Fibroblast of the conjunctiva (primary cell): Measurements from ENCODE around the gene CD47.
A peak's percentile ranks its signal among the peaks of the same experiment; 100 is the strongest.

ENCODE experiments used
- DNase-seq: peaks from one replicate; pipeline ENCODE4 v3.0.0-alpha.2; 2010; ENCODE audit warnings: low read depth

CD47 gene

DNA sequence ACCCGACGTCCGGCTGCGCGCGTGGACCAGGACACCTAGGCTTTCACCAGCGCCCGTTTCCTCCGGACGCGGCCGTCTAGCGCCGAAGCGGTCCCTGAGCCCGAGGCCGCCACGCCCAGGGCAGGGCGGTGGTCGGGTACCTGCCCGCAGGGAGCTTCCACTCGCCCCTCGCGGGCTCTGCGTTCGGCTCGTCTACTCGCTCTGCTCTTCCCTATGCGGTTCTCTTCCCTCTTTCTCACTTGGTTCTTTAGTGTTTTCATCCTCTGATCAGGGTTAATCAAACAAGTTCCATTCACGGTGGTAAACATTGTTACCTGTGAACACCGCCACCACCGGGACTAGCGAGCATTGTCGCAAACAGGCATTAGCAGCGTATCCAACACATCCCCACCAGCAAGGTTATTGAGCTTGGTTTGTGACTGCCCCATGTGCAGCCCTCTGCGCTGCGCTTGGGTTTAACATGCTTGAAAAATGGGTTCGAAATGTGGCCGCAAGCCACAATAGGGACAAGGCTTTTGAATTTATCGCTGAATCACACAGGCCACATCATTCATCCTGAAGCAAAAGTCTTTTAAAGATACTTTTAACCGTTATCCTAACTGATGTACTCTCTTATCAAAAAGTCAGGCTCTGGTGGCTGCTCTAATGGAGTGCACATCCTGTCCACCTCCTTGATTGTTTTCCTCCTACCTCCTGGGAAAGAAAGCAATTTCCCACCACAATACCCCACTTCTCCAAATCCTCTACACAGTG is 843 bp upstream of the CD47 start:
- no peak for DNase-seq

DNA sequence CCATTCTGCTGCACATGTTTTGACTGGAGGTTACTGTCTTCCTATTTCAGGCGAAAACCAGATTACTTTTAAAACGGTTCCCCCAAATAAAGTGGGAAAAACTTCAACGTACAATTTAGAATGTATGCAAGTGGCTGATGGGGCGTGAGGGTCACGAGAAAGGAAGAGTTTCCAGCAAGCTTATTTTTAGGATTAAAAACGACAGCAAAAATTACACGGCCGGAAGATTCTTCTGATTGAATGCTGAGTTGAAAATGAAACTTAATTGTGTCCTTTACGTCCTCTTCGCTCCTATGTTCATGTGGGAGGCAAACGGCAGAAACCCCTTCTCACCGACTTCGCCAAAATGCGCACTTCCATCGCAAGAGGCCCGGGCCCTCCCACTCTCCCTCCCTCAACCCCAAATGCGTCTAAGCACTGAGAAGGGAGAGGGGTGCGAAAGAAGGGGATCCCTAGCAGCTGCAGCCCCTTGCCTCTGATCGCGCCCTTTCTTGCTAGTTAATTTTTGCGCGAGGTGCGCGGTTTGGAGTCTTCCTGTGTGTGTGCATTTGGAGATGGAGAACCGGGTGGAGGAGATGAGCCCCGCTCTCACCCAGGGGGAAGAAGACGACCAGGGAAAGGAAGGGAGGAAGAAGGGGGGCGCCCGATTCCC is 656 bp downstream of the CD47 start:
- no peak for DNase-seq

DNA sequence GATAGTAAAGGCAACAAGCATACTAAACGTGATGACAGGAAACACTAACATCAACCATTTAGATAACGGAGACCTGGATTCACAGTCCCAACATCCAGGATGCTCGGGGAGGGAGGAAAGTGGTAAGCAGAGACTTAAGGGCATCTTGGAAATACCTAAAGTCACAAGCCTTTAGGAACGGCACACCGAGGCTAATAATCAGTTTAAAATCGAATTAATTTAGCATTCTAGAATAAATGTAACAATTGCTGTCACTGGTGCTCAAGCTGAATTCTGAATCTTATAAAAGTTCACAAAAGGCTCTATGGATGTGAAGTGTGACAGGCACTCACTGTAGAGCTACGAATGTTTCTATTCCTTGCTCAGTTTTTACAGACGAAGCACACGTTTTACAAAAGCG is 1.3 kb downstream of the CD47 start:
- DNase-seq, result no peak

DNA sequence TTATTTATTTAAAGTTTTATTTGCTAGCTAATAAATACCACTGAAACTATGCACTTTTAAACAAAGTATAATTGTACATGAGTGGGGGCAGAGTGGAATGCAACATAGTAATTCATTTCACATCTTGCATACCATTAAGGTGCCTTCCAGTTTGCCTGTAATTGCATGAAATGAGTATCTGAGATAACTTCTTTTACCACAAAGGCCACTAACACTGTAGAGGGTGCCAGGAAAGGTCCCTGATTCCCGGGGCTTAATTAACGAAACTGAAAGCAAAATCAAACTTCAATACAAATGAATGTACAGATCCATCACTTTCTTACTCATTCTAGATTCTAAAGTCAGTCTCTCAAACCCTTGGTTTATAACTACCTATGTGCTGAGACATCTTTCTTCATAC is 2.1 kb downstream of the CD47 start:
- no peak for DNase-seq

DNA sequence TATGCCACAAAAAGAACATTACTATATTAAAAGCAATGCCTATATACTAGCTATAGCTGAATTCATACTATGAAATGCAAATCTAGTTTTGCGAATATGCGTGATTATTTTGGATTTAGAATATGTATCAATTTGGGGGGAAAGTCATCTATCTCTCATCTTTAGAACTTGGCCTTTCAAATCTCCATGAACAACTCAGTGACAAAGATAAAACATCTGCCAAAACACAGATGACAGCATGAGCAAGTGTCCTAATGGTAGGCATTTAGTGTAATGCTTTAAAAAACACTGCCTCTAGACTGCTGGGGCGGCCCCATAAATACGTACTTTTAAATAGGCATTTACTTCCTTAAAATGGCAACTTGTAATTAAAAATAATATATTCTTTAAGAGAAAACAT is 2.7 kb downstream of the CD47 start:
- no peak for DNase-seq

DNA sequence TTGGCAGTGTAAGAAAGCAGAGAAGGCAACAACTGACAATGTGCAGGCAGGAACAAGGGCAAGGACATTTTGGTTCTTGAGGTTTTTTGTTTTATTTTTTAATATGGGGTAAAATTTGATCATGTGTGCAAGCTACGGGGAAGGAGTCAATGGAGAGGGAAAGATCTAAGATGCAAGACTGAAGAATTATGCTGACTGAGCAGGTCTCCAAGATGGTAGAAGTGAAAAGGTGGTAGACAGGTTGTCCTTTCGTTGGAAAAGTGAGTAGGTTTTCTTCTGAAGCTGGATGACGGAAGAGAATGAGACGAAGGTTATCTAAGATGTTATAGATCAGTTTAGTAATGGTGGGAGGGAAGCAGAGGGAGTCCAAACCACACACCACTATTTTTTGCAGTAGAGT is 4.2 kb downstream of the CD47 start:
- no peak for DNase-seq

DNA sequence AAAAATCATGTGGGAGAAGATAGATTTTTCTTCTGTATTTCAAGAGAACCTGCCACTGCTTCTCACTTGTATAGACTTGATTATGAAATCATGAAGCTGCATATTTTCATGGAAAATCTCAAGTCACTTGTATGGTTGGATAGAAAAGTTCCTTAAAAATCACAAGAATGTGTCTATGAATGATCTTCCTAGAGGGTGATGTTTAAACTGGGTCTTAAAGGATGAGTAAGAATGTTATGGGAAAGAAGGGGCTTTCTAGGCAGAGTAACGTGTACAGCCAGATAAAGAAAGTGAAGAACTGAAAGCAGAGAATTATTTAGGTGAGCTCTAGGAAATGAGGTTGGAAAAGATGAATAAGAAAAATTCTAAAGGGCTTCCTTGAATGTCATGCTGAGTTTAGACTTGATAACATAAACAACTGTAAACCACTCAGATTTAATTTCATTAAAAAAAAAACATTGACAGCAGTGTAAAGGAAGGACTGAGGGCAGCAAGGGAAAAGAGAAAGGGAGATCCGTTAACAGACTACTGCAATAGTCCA is 5.0 kb downstream of the CD47 start:
- no peak for DNase-seq

DNA sequence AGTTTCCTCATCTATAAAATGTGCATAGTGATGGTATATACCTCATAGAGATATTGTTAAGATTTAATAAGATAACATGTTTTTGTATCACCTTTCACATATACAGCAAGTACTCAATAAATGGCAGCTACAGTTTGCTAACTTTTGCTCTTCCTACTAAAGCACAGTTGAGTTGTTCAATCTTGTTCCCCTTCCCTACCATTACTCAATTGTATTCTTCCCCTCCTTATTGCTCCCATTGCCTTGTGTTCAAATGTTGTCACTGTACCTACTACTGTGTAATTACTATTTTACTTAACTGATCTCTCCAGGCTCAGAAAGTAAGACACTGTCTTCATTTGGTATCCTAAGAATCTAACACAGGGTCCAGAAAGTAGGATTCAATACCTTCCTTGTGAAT is 5.5 kb downstream of the CD47 start:
- DNase-seq, result no peak

DNA sequence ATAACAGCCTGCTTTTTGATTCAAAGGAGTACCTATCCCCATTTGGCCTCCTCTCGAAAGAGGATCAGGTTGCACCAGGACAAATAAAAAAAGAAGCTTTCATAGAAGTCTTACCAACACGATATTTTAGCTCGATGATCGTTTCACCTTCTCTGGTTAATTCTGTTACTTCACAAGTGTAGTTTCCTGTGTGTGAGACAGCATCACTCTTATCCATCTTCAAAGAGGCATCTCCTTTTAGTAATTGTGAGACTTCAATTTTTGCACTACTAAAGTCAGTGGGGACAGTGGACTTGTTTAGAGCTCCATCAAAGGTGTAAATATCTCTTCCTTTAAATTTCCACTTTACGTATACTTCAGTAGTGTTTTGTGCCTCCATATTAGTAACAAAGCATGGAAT is 11.0 kb downstream of the CD47 start:
- DNase-seq, result no peak

DNA sequence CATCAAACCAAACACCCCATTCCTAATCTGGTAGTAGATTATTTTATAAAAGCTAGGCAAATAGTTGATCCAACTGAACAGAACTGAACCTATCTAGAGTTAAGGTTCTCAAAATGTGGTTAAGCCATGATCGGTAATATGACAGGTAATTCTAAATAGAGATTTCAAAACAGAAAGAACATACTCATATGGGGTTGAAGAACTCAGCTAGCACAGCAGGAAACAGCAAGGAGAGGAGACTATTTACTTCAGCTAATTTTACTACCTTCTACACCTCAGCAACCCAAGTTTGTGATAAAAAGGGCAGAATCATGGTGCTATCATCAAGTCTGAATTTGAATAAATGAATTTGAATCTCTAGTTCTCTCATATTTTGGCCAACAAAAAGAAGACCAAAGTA is 11.8 kb downstream of the CD47 start:
- DNase-seq, result no peak

DNA sequence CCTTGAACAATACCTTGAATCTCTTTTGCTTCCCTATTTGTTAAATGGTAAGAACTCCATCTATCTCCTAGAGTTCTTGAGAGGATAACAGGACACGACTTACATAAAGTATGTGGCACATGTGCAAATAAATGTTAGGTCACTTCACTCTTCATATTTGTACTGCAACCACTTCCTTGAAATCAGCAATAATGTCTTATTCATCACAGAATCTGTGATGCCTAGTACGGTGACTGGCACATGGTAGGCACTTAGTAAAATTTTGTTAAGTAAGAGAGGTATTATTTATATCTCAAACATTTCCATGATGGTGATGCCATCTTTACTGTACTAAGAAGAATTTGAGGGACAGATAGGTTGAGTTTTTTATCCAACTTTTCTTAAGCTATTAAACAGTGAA is 14.3 kb downstream of the CD47 start:
- no peak for DNase-seq

DNA sequence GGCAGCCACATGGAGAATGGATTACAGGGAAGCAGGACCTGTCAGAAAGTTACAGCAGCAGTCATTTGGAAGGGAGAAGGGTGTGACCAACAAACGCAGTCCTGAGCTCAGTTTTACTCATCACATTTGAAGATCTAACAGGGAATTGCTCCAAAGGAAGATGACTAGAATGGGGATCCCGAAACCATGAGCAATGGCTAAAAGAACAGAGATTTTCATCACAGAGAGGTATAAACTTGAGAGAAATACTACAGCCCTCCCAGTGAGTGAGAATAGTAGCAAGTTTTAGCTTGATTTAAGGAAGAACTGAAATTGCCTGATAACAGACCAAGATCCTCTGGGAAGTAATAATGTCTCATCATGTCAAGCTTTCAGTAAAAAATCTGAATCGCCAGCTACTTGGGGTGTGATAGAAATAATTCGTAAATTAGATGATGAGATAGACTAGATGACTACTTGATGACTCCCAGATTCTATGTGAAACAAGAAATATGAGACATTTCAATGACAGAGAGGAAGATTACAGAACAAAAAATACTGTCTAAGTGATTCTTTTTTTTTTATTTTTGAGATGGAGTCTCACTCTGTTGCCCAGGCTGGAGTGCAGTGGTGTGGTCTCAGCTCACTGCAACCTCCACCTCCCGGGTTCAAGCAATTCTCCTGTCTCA is 16.9 kb downstream of the CD47 start:
- DNase-seq, result no peak

DNA sequence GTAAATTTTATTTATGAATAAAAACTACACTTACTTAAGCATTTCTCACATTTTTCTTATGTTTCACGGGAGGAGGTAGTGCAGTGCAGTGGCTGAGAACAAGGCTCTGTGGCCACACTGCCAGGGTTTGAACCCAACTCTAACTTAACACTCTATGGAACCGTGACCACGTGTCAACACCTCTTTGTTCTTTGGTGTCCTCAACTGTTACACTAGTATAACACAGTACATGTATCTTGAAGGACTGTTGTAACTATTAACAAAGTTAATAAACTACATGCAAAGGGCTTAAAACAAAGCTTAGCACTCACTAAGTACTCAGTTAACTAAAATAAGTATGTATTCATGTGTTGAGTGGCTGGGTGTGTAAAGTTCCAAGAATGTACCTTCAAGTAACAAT is 19.5 kb downstream of the CD47 start:
- DNase-seq, result no peak

DNA sequence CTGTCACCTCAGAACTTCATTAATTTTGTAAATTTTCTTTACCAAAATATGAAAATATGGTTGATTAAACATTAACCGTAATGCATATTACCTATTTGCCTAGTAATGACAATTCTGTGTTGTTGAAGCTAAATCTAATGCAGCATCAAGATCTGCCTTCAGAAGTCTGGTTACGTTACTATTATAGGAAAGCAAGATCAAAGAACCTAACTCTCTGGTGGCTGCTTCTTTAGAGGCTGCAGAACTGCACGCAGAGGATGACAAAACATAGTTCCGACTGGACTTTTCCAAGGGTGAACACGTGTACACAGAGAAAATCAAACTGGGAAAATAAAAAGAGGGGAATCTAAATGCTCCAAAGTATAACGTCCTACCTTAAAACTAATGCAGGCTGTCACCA is 20.5 kb downstream of the CD47 start:
- no peak for DNase-seq

DNA sequence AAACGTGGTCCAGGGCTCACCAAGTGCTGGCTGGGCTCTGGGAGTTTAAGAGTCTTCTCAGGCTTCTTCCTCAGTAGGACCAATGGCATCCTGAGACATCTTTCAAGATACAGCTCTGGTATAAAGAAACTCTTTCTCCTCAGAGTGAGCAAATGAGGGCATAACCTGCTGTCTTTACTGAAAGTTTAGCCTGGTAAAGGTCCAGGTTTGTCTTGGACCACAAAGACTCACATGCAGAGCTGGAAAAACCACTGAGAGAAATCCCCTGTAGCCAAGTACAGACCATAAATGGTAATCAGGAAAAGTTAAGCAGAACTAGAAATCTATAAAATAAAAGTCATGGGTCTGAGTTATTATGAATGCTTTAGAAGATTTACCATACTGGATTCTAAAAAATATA is 23.1 kb downstream of the CD47 start:
- no peak for DNase-seq

DNA sequence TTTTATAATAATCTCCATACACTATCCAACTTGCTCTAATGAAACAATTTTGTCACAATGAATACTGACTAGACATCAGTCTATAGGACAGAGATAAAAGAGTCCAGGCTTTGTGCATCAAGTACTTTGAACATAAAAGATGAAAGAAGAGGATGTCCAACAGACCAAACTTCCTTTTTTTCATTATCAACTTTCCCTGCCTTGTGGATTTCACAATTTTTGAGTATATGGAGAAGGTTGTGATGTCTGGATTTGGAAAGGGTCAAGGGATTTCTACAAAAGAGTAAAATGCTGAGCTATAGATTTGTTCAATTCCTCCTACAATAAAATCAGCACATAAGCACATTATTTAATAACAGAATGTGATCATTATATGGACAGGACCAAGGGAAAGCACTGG is 25.7 kb downstream of the CD47 start:
- no peak for DNase-seq

DNA sequence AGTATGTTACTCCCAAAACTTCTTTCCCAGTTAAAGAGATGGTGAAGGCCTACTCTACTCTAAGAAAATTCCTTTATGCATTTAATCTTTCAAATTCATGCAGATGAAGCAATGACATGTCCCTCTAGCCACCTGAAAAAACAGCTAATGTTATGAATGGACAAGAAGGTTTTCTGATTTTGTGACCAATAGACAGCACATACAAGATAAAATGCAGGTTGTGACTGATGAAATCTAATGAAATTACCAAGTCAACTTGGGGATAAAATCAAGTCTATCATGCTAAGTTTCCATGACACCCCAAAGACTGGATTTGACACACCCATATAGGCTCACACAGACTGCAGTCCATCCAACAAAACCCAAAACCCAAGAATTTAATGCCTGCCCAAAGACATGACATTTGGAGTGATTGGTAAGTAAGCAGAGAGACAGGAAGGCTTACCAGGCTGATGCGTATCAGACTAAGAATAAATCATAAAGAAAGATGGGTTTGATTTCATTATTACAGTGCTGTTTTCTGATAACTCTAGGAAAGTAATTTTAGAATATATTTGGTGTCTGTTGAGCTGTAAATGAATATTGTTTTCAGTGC is 26.4 kb downstream of the CD47 start:
- peak; percentile 16 for DNase-seq

DNA sequence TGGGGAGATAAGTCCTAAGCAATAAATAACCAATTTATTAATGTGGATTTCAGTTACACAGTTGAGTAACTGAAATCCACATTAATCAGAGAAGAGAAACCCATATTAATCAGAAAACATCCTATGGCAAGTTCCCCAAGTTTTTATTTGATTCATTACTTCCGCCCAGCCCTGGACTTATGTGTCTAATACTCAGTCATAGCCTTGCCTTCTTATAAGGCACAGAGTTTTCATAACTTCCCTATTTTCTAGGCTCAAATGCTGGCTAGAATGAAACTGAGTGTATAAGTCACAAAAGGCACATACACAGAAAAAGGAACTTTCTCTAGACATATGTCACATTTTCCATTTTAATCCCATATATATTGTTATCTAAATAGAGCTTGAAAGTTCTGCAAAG is 28.8 kb downstream of the CD47 start:
- DNase-seq, result no peak

DNA sequence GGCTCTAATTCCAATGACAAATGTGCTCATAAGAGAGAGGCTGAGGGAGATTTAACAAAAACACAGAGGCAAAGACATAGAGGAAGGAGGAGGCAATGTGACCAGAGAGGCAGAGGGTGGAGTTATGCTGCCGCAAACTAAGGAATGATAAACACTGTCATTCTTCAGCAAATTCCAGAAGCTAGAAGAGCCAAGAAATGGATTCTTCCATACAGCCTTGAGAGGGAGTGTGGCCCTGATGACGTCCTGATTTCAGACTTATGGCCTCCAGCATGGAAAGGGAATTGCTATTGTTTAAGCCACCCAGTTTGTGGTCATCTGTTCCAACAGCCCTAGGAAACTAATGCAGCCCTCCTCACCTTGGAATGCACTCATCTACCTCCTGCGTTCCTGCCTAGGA is 30.5 kb downstream of the CD47 start:
- no peak for DNase-seq

DNA sequence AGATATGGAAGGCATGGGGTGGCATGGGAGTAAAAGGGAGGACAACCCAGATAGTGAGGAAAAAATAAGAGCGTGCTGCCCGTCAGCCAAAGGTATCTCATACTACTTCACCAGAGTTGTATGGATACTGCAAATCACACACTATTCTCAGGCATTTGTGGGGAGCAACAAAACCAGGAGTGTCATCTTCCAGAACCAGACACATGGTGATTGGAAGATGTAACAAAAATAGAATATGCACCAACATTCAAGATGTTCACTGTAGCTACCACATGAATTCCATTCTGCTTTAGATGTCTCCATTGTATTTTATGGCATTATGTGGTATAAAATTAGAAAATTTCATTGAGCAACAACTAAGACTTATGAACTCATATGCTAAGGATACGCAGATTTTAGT is 34.9 kb downstream of the CD47 start:
- DNase-seq, result no peak

DNA sequence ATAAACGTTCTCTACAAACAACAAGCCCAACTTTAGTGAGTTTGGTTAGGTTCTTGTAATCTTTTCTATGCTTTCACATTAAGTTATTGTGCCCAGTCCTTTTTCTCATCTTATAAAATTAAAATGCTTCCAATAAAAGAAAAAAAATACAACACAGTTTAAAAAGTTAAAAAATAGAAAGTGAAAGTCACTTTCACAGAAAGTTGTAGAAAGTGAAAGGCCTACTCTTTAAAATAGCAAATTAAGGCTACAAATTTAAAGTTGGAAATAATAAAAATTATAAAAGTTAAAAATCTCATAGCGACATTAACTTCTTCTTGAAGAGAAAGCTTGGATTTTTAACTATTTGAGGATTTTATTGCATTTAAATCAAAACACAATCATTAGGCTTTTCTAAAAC is 35.9 kb downstream of the CD47 start:
- no peak for DNase-seq

DNA sequence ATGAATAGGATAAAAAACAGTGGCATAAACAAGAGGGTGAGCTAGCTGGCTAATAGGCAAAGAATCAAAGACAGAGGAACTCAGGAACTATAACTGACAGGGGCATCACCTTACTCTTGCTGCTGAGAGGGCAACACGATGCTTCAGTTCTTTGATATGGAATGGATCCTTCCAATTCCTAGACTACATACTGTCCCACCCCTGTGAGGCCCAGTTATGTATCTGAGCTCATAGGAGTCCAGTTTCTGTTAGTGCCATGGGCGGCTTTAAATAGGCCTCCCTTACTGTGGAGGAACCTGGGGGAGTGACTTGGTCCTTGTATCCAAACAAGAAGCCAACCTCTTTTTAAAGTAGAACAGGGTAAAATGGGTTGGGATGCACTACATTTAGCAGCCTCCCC is 37.3 kb downstream of the CD47 start:
- no peak for DNase-seq

DNA sequence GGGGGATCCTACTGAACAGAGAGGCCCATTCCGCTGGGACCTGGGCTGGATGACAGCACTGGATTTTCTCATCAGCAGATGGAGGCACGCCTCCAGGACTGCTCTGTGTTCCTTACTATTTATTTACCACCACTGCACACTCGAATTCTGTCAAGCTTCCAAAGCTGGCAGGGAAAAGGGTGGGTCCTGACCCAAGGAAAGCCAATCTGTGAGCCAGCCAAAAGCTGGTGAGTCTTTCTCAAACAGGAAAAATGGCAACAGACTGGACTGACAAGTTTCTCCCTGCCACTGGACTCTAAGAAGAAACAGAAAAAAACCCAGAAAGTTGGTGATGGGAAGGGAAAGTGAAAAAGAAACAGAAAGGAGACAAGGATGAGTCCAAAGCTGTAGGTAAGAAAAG is 37.8 kb downstream of the CD47 start:
- DNase-seq, result no peak
